Activated naive CD4-positive, alpha-beta T cell treated with anti-CD3 and anti-CD28 coated beads, Interleukin-2, amount 10 ng/mL, durations not matched to agents 7 days and 5 days (primary cell): Measurements from ENCODE around the gene TAPBP.
"Not testable (repeated sequence)": the region's sequence is repeated elsewhere in the genome, so short reads cannot be mapped to it uniquely, and the experiment has no call there.

Experiments
- CTCF ChIA-PET: fragments of 350-600 bp; sonication (Branson Sonifier 250); formaldehyde crosslinking; loops from one replicate; lab custom pipeline; 2021; ENCODE audit warnings: antibody characterized with exemption; lab: Charles Lee
- DNase-seq: peaks from one replicate; pipeline ENCODE4 v3.0.0-alpha.2; 2020
- H3K27ac Mint-ChIP-seq: one replicate; pipeline ENCODE4 v1.8.0; 2021; ENCODE audit warnings: mild to moderate bottlenecking, moderate library complexity, mixed read lengths
- H3K27me3 Mint-ChIP-seq: one replicate; pipeline ENCODE4 v1.8.0; 2021; ENCODE audit warnings: mild to moderate bottlenecking, mixed read lengths
- H3K36me3 Mint-ChIP-seq: one replicate; pipeline ENCODE4 v1.8.0; 2021; ENCODE audit warnings: mixed read lengths
- H3K4me1 Mint-ChIP-seq: one replicate; pipeline ENCODE4 v1.8.0; 2021; ENCODE audit warnings: mixed read lengths
- H3K4me3 Mint-ChIP-seq: one replicate; pipeline ENCODE4 v1.8.0; 2021; ENCODE audit warnings: mild to moderate bottlenecking, moderate library complexity, mixed read lengths
- H3K9me3 Mint-ChIP-seq: one replicate; pipeline ENCODE4 v1.8.0; 2021; ENCODE audit warnings: mixed read lengths

TAPBP gene

DNA sequence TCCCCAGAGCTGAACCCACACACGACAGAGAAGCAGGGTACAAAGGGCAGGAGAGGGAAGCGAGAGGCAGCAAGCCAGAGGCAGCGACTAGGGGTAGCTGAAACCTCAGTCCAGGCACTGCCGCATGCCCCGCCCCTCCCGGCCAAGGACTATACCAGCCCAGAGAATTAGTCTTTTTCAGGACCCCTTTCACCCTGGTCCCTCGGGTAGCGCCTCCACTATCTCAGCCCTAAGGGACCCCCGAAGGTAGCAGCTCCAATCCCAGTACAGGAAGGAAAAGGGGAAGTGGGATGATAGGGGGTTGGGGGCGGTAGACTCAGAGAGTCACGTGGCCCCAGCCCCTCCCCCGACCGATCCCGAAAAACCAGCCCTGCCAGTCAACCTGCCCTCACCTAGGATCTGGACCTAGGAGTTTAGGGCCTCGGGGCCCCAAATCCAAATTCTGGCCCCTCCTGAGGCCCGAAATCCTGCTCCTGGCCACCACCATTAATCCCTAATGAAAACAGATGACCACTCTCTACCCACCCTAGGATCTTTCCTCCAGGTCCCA is 16.4 kb downstream of the TAPBP start:
- peaks cover 11% of the 10 kb centered on the region for H3K27me3 Mint-ChIP-seq
- H3K4me1 Mint-ChIP-seq: peaks cover 47% of the 10 kb centered on the region
- H3K27ac Mint-ChIP-seq: peak overlapping the region; percentile 52
- peak overlapping the region; percentile 89 for H3K4me3 Mint-ChIP-seq
- peaks cover 54% of the 10 kb centered on the region for H3K36me3 Mint-ChIP-seq
- no peak for DNase-seq
- no peaks in the 10 kb centered on the region for H3K9me3 Mint-ChIP-seq
- CTCF ChIA-PET: no interaction called here

DNA sequence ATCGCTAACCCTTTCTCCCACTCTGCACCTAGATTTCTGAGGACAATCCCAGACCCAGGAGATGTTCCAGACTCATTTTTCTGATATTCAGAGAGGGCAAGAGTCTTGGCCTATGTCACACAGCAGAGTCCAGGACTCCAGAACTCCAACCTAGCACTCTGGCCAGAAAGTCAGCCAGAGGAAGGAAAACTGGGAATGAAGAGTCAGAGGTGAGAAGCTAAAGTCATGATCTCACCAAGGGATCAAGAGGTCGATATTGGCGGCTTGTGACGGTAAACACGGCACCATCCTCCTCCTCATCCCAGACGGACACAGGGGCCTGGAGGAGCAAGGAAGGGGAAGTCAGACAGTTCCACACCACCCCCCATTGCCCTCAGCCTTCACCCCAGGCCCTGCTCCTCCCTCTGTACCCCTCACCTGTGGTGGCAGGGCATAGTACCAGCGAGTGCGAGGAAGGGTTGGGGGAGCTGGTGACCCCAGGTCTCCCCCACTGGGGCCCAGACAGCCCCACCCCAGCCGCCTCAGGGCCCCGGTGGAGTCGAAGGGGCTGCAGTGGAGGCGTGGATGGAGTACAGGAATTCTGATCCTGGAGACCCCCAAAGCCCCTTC is 17.0 kb downstream of the TAPBP start:
- Mint-ChIP-seq H3K4me3 (peak overlapping the region; percentile 89), H3K9me3 (no peaks in the 10 kb centered on the region), H3K36me3 (peaks cover 56% of the 10 kb centered on the region), H3K27me3 (peaks cover 11% of the 10 kb centered on the region), H3K4me1 (peaks cover 47% of the 10 kb centered on the region), H3K27ac (peak overlapping the region; percentile 52)
- CTCF ChIA-PET: no interaction called here
- no peak for DNase-seq

DNA sequence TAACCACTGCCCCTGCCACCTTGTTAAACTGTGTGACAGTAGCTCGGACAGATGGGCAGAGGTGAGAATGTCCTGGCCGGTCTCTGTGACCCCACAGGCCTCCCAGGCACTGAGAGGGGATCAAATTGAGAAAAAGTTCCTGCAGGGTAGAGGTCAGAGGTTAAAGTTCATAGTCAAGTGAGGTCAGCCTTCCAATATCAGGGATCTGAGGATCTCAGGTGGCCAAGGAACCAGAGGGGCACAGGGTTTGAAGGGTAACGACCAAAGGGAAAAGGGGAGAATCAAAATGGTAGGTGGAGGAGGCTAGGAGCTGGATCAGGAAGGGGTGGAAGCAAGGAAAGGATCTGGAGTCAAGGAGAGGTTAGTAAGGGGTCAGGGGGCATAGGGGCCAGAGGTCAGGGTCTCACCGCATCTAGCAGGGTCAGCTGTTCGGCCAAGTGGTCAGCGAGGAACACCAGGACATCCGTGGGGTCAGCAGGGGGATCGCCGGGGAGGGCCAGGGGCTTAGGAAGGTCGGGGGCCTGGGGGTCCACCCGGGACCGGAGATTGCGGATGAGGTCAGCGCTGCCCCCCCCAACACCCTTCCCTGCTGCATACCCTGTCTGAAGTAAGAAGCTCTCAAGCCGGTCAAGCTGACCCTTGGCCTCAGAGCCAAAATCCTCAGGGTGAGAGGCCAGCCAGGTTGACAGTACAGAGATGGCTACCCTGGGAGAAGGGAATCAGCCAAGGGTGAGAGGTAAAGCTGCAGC is 18.1 kb downstream of the TAPBP start:
- Mint-ChIP-seq H3K27me3 (peaks cover 11% of the 10 kb centered on the region), H3K36me3 (peaks cover 53% of the 10 kb centered on the region), H3K27ac (peak overlapping the region; percentile 77), H3K4me1 (peaks cover 43% of the 10 kb centered on the region), H3K4me3 (peak overlapping the region; percentile 19), H3K9me3 (no peaks in the 10 kb centered on the region)
- CTCF ChIA-PET: no interaction called here
- DNase-seq: no peak

DNA sequence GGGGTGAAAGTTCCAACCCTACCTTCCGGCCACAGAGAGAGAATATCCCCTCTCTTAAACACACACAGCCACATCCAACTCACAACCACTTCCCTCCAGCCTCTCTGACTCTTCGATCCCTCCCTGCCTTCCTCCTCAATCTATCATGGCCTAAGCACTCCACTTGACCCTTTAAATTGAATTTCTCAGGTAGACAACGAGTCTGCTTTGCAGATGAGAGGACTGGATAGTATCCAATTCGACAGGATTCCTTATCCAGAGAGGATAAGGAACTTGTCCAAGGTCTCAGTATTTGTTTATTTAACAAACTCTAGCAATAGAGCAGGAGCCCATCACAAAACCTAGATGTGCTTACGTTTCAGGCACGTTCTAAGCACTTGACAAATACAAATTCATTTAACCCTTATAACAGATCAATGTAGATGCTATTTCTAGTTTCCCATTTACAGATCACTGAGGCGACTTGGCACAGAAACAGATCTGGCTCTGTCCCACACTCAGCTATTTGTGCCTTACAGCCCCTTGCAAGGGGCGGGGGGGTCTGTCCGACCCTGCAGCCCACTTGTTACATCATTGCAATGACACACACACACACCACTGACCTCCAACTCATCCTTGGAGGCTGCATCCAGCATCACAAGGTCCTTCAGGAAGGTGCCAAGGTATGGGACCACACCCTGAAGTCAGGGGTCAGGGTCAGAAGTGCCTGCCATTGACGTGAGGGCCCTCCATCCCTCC is 19.6 kb downstream of the TAPBP start:
- peaks cover 45% of the 10 kb centered on the region for H3K36me3 Mint-ChIP-seq
- no peaks in the 10 kb centered on the region for H3K9me3 Mint-ChIP-seq
- H3K4me3 Mint-ChIP-seq: no peak overlapping the region
- peaks cover 8% of the 10 kb centered on the region for H3K27me3 Mint-ChIP-seq
- CTCF ChIA-PET: no interaction called here
- no peak for DNase-seq
- peaks cover 44% of the 10 kb centered on the region for H3K4me1 Mint-ChIP-seq
- H3K27ac Mint-ChIP-seq: no peak overlapping the region

DNA sequence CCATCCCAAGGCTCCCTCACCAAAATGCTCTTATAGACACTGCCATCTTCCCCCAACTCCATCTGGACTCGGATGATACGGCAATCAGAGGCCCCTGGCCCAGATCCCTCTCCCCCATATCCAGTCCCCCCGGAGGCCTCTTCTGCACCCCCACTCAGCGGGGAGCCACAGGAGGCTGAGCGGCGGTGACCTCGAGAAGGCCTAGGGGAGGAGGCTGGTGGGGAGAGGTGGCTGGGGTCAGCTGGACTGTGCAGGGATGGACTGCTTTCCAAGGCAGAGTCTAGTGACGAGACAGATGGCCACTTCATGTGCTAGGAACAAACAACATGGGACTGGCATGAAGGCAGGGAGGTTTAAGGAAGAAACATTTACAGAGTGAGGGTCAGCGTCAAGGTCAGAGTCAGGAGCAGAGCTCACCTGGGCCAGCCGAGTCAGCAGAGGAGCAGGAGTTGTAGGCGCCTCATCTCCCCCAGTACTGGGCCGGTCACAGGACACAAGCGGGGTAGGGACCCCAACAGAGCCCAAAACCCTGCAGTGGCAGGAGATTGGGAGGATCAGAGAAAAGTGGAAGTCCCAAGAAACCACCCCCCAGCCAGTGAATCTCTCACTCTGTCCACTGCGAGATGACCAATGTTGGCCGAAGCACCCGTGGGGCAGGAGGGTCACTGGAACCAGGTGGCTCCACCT is 20.7 kb downstream of the TAPBP start:
- no peak overlapping the region for H3K27ac Mint-ChIP-seq

DNA sequence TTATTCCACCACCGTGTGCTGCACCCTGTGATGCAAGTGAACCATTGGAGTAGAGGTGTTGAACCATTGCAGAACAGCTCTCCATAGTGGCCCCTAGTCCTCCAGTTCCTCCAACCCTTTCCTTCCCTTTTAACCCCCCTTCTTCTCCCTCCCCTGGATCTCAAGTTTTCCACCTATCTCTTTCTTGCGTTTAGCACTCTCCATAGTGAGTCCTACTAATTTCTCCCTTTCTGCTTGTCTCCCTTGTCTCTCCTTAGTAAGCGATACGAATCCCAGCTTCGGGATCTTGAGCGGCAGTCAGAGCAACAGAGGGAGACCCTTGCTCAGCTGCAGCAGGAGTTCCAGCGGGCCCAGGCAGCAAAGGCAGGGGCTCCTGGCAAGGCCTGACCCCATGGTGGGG is 23.4 kb downstream of the TAPBP start:
- peaks cover 45% of the 10 kb centered on the region for H3K4me1 Mint-ChIP-seq
- CTCF ChIA-PET: interaction anchor here (0.9 to 1.2 kb wide), 2 partner anchors 12 to 40 kb away, joined by 3 to 4 read pairs; no protein-coding TSS in a partner anchor

More for the DNA sequence above, 20.7 kb downstream of the TAPBP start:
- Mint-ChIP-seq H3K4me1 (peaks cover 49% of the 10 kb centered on the region), H3K27me3 (peaks cover 3% of the 10 kb centered on the region), H3K9me3 (no peaks in the 10 kb centered on the region), H3K4me3 (no peak overlapping the region), H3K36me3 (peaks cover 46% of the 10 kb centered on the region)
- CTCF ChIA-PET: no interaction called here
- DNase-seq: no peak

DNA sequence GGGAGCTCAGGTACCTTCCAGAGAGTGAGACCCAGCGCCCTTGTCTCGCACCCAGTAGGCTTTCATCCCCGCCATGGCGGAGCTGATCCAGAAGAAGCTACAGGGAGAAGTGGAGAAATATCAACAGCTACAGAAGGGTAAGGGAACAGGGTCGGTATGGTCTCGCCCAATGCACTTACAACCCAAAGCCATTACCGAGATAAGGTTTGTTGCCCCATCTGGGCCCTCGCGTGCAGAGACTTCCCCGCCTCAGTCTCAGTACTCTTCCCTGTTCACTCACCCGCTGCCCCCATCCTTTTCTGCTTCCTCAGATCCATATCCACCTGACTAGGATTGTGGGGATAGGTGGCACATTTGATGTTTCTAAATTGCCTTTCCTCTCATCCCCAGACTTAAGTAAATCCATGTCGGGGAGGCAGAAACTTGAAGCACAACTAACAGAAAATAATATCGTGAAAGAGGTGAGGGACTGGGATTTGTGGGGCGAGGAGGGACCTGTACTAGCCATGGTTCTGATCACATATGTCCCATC is 24.0 kb downstream of the TAPBP start:
- Mint-ChIP-seq H3K36me3 (peaks cover 48% of the 10 kb centered on the region), H3K27ac (peak overlapping the region; percentile 80), H3K4me3 (peak overlapping the region; percentile 88), H3K4me1 (peaks cover 45% of the 10 kb centered on the region), H3K9me3 (no peaks in the 10 kb centered on the region), H3K27me3 (no peaks in the 10 kb centered on the region)
- CTCF ChIA-PET: interaction anchor here (0.7 to 2.2 kb wide), 5 partner anchors 10 to 41 kb away, joined by 3 to 7 read pairs (median 4); no protein-coding TSS in a partner anchor
- DNase-seq: no peak

More for the DNA sequence above, 23.4 kb downstream of the TAPBP start:
- H3K4me3 Mint-ChIP-seq: peak overlapping the region; percentile 88
- H3K27ac Mint-ChIP-seq: peak overlapping the region; percentile 12
- DNase-seq: no peak
- peaks cover 50% of the 10 kb centered on the region for H3K36me3 Mint-ChIP-seq
- no peaks in the 10 kb centered on the region for H3K9me3 Mint-ChIP-seq
- H3K27me3 Mint-ChIP-seq: no peaks in the 10 kb centered on the region

DNA sequence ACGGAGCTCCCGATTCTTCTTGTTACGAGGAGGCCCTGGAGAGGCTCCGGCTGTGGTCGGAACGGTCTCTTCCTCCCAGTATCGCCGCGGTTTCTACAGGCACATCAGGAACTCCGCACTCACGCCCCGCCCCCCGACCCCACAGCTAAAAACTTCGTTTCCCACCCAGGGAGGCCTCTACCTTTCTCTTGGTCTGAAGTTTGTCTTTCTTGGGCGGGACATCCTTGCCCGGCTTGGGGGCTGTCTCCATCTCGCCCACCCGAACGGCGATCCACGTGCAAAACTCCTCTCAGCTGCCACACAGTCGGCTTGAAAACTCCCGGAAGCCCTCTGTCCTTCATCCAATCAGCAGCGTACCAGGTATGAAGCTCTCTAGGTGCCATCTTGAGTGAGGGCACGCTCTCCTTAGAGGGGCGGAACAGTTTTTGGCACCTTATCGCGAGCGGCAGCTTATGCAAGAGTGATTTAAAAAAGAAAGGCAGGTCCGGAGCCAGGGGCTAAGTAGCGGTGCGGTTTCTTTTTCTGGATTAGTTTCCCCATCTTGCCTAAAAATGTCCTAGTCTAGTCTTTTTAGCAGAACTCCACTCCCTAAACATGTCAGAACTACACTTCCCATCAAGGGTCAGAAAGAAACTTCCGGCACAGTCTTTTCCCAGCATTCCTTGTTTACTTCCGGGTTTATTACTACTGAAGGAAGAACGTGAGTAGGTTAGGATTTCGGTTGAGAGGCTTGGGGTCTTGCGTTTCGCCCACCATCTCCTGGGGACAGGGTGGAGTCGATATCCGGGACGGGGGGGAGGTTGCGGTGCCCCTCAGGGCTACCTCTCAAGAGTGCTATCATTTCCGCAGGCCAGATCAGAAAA is 24.7 kb downstream of the TAPBP start, which contains the start of the genes PFDN6 and WDR46:
PFDN6 (plus strand) TSS at position 681 of the 863 bp plus-strand sequence. CDS start 256 bp downstream, outside the sequence.
WDR46 (minus strand) TSS at position 319 of the 863 bp plus-strand sequence; CDS start at position 250, 69 bp downstream.
- H3K4me1 Mint-ChIP-seq: peaks cover 43% of the 10 kb centered on the region
- CTCF ChIA-PET: interaction anchor here (0.7 to 2.2 kb wide), 4 partner anchors 10 to 40 kb away, joined by 3 to 7 read pairs (median 6); no protein-coding TSS in a partner anchor
- peak within 1 kb of the TSS; percentile 80 for H3K27ac Mint-ChIP-seq
- peak within 1 kb of the TSS; percentile 88 for H3K4me3 Mint-ChIP-seq
- DNase-seq: peak; percentile 91
- H3K9me3 Mint-ChIP-seq: no peaks in the 10 kb centered on the region
- H3K27me3 Mint-ChIP-seq: no peaks in the 10 kb centered on the region
- H3K36me3 Mint-ChIP-seq: peaks cover 41% of the 10 kb centered on the region

DNA sequence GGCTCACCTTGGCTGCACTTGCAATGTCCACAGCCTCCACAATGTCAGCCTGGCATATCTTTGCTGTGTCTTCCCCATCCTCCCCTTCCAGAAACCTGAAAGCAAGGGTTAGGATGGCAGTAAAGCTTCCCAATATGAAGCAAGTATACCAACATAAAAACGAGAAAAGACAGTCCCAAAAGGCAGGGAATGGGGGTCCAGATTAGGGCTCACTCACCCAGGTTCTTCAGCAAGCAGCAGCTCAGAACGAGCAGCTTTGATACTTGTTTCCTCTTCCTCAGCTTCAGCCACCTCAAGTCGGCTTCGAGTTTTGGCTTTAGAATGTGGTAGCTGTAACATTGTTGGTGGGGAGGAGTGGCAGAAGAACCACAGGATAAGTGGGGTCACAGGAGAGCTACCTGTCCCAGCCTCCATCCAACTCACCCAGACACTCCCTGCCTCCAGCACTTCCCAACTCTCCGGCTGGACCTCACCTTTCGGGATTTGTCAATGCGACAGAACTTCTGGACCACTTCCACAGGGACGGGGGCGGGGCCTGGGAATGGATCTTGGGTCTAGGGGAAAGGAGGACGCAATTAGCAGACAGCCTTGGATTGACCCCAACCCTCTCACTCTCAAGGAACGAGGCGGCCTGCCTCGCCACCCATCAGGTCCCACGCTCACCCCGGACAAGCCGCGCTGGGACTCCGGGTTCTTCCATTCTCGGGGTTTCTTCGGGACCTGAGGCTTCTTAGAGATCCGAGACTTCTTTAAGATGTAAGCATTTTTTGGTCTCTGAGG is 25.5 kb downstream of the TAPBP start:
- H3K27me3 Mint-ChIP-seq: no peaks in the 10 kb centered on the region
- H3K4me1 Mint-ChIP-seq: peaks cover 43% of the 10 kb centered on the region
- H3K36me3 Mint-ChIP-seq: peaks cover 39% of the 10 kb centered on the region
- peak overlapping the region; percentile 88 for H3K4me3 Mint-ChIP-seq
- peak overlapping the region; percentile 5 for H3K27ac Mint-ChIP-seq
- H3K9me3 Mint-ChIP-seq: no peaks in the 10 kb centered on the region
- CTCF ChIA-PET: interaction anchor here (1.3 to 2.2 kb wide), 3 partner anchors 10 to 40 kb away, joined by 3 to 7 read pairs (median 4); no protein-coding TSS in a partner anchor
- no peak for DNase-seq

DNA sequence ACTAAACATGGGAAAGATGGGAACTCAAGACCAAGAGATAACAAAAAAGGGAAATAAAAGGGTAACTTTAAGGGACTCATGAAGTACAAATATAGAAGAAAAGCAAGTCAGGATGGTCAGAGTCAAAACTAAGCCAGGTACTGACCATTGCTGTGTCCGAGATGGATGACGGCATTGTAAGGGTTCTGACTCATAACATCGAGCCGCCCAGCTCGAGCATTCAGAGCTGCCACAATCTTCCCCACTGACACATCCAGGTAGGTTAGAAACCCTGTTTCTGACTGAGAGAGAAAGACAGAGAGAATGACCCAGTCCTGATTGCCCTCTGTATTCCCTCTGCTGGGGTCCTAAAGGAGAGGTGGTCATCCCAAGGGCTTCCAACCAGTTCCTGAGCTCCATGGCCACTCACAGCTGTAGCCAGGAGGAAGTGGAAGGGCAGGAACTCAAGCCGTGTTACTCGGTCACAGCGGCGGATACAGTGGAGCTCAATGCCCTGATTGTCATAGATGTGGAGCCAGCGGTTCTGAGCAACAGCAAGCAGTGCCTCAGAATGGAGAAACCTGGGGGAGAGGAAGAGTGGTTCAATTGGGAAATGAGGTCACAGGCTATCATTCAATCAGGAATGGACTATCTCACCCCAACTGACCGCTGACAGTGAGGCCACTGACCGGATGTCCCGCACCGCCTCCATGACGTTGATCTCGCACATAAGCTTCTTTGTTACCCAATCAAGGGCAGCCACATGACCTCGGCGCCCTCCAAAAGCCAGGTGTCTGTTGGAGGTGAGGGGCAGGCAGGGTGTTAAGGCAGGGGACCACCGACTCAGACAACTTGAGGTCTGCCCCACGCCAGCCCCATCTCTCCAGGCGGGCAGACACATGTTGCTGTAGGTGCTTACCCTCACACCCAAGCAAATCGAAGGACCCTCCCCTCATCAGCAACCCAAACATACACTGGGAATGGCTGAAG is 26.6 kb downstream of the TAPBP start:
- CTCF ChIA-PET: no interaction called here
- Mint-ChIP-seq H3K36me3 (peaks cover 39% of the 10 kb centered on the region), H3K27ac (no peak overlapping the region), H3K27me3 (no peaks in the 10 kb centered on the region), H3K4me3 (peak overlapping the region; percentile 88), H3K9me3 (no peaks in the 10 kb centered on the region), H3K4me1 (peaks cover 43% of the 10 kb centered on the region)
- no peak for DNase-seq

DNA sequence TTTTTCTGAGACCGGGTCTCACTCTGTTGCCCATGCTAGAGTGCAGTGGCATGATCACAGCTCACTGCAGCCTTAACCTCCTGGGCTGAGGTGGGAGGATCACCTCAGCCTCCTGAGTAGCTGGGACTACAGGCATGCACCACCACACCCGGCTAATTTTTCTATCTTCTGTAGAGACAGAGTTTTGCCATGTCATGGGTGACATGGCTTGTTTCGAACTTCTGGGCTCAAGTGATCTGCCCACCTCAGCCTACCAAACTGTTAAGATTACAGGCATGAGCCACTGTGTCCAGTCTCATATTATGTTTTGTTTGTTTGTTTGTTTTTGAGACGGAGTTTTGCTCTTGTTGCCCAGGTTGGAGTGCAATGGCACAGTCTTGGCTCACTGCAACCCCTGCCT is 28.7 kb downstream of the TAPBP start:
- DNase-seq, H3K9me3 Mint-ChIP-seq, H3K4me3 Mint-ChIP-seq, CTCF ChIA-PET, H3K27ac Mint-ChIP-seq, H3K27me3 Mint-ChIP-seq: not testable (repeated sequence)
- H3K36me3 Mint-ChIP-seq: peaks cover 40% of the 10 kb centered on the region
- H3K4me1 Mint-ChIP-seq: peaks cover 42% of the 10 kb centered on the region
